Measurements from ENCODE around the gene THEM4. TPM values are rescaled to one million over a fixed set of nuclear protein-coding genes. Genes with fewer than 3 reads are reported as not detected.

The THEM4 gene
- total and polyA plus RNA-seq, 7 donors, result 10.1 to 20.4 (median 13.8) TPM

DNA sequence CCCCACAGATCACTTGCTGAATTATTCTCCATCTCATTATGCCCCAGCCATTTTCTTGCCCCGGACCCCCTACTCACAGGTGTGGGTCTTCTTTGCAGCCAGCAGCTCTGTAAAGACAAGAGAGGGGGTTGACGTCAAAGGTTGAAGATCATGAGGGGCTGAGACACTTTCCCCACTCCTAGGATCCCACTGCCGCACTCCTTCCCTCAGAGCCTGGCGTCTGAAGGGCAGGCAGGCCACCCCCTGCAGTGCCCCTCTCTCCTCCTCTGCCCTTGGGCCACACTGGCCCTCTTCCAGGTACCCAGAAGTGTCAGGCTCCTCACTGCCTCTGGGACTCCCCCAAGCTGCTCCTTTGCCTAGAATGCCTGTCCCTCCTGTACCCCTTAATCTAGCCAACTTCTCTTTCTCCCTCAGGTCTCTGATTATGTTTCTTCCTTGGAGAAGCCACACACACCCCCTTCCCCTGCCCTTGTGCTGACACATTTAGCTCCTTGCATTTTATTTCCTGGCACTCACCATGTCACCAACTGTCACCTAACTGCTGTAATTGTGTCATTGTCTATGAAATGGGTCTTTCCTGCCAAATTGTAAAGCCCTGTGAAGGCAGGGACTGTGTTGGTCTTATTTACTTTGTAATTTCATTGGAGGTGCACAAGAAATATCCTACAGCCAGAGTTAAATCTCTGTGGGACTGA, 79.8 kb downstream of the THEM4 start:
- DNase-seq (no peak), ATAC-seq (no peak)
- no peaks in the 10 kb centered on the region for H3K36me3 ChIP-seq (ENCODE audit: insufficient read depth in 1 of 2, low read depth in 1 of 2)
- peaks cover 50% of the 10 kb centered on the region for H3K4me1 ChIP-seq
- 39 to 69% (median 57%) methylated on average over 4 of the region's 4 CpGs for WGBS, 3 donors
- no peaks in the 10 kb centered on the region for H3K27me3 ChIP-seq (ENCODE audit: insufficient read depth in 3 of 3, low read length in 2 of 3)
- H3K4me3 ChIP-seq, result peak overlapping the region; percentile 74
- H3K27ac ChIP-seq, result peak overlapping the region; percentile 96
- intact Hi-C loops (cut with DNase I), result loop anchor here in 1 of 2 donors (10.0 kb wide), 3 partner anchors 65 to 365 kb away; partner anchors contain the start of gene MRPL9
- TF ChIP-seq, protein P1, sequence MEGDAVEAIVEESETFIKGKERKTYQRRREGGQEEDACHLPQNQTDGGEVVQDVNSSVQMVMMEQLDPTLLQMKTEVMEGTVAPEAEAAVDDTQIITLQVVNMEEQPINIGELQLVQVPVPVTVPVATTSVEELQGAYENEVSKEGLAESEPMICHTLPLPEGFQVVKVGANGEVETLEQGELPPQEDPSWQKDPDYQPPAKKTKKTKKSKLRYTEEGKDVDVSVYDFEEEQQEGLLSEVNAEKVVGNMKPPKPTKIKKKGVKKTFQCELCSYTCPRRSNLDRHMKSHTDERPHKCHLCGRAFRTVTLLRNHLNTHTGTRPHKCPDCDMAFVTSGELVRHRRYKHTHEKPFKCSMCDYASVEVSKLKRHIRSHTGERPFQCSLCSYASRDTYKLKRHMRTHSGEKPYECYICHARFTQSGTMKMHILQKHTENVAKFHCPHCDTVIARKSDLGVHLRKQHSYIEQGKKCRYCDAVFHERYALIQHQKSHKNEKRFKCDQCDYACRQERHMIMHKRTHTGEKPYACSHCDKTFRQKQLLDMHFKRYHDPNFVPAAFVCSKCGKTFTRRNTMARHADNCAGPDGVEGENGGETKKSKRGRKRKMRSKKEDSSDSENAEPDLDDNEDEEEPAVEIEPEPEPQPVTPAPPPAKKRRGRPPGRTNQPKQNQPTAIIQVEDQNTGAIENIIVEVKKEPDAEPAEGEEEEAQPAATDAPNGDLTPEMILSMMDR (IDR thresholded peaks at IDR 0.05), result no peak
- no peaks in the 10 kb centered on the region for H3K9me3 ChIP-seq

DNA sequence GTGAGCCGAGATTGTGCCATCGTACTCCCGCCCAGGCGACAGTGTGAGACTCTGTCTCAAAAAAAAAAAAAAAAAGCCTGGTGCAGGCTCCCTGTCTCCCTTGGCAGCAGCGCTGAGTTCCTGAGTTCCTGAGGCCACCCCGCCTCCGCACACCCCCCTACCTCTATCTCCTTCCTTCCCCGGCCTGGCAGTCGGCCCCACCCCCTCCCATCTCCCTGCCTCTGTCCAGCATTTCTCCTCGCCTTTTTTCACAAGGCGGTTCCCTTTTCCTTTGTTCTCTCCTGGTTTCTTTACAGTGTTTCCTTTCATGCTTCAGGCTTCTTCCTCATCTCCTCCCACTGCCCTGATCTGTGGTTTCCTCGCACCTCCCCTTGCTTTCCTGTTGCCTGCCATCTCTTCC, 80.4 kb downstream of the THEM4 start:
- H3K4me1 ChIP-seq, result peaks cover 50% of the 10 kb centered on the region

DNA sequence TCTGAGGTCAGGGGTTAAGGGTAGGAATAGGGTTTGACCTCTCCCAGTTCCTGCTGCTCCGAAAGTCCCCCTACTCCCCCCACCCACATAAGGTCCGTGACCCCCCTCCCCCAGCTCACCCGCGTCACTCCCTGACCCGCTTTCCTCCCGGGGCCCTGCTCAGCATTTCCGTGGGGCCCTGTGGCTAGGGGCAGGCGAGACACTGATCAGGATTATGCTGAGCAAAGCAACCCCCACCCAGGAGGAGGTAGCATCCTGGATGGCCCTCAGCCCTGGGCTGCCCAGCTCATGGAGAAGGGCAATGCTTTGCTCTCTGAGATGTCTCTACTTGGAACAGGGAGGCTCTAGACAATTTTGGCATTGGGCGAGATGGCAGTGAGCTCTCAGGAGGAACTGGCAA, 81.5 kb downstream of the THEM4 start:
- peak overlapping the region; percentile 96 for H3K27ac ChIP-seq

More for the DNA sequence above, 80.4 kb downstream of the THEM4 start:
- H3K9me3 ChIP-seq, result no peaks in the 10 kb centered on the region
- H3K36me3 ChIP-seq (ENCODE audit: insufficient read depth in 1 of 2, low read depth in 1 of 2), result no peaks in the 10 kb centered on the region
- H3K4me3 ChIP-seq, result no peak overlapping the region
- peak overlapping the region; percentile 96 for H3K27ac ChIP-seq
- TF ChIP-seq, protein P1 (IDR thresholded peaks at IDR 0.05), result no peak
- DNase-seq (peak; percentile 48 to 80), ATAC-seq (no peak)
- intact Hi-C loops (cut with DNase I), result no loop called here
- WGBS, 3 donors, result 6 to 9% (median 6%) methylated on average over 8 to 12 of the region's 12 CpGs
- H3K27me3 ChIP-seq (ENCODE audit: insufficient read depth in 3 of 3, low read length in 2 of 3), result no peaks in the 10 kb centered on the region

DNA sequence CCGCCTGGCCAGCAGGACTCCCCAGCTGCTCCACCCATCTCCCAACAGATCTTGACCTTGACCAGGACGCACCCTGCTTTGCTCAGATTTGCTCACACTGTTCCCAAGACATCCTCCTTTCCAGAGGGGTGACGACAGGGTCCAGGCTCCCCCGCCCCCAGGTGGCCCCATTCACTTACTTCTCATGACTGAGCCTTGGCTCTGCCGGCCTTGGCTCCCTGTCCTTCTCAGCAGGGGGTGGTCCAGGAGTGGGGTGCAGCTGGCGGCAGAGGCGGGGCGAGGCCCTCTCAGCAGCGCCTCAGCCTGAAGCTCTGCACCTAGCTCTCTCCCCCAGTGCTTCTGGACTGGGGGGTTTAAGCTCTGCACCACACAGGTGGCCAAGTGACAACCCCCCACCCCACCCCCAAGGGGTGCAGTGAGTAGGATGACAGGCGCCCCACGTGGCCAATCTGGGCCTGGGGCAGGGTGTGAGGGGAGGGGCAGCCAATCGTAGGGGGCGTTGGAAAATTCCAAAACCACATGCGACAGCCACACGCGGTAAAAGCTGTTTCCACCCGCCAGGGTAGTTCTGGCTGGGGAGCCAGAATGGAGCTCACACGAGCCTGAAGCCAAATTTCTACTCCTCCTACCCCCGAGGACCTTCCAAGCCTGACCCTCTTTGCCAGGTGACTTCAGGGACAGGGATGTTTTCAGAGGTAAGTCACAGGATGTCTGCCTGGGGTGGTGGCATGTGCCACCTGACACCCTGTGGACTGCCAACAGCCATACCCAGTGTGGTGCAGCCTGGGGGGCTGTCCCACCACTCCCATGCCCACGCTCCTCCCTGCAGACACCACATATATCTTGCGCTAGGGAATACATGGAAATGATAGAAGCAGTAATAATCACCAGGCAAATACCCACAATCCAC, 83.3 kb downstream of the THEM4 start:
- DNase-seq (no peak), ATAC-seq (peak; percentile 23 to 38 (median 28))
- Histone ChIP-seq H3K4me1 (peaks cover 37% of the 10 kb centered on the region), H3K27ac (peak overlapping the region; percentile 96), H3K27me3 (ENCODE audit: insufficient read depth in 3 of 3, low read length in 2 of 3) (no peaks in the 10 kb centered on the region), H3K4me3 (peak overlapping the region; percentile 28), H3K9me3 (no peaks in the 10 kb centered on the region), H3K36me3 (ENCODE audit: insufficient read depth in 1 of 2, low read depth in 1 of 2) (no peaks in the 10 kb centered on the region)
- TF ChIP-seq, protein P1 (IDR thresholded peaks at IDR 0.05), result no peak
- intact Hi-C loops (cut with DNase I), result no loop called here
- WGBS, 3 donors, result 29 to 40% (median 34%) methylated on average over 20 to 21 of the region's 21 CpGs

More for the DNA sequence above, 81.5 kb downstream of the THEM4 start:
- intact Hi-C loops (cut with DNase I), result no loop called here
- Histone ChIP-seq H3K9me3 (no peaks in the 10 kb centered on the region), H3K27me3 (ENCODE audit: insufficient read depth in 3 of 3, low read length in 2 of 3) (no peaks in the 10 kb centered on the region), H3K4me3 (no peak overlapping the region), H3K36me3 (ENCODE audit: insufficient read depth in 1 of 2, low read depth in 1 of 2) (no peaks in the 10 kb centered on the region), H3K4me1 (peaks cover 42% of the 10 kb centered on the region)
- TF ChIP-seq, protein P1 (IDR thresholded peaks at IDR 0.05), result no peak
- WGBS, 3 donors, result 66 to 72% (median 70%) methylated on average over 9 of the region's 9 CpGs
- ATAC-seq (no peak), DNase-seq (peak in 1 of 2 donors; percentile 27)
